K562 (cell line): ENCODE measurements around the gene POLD4. TPM values are rescaled to one million over a fixed set of nuclear protein-coding genes. Genes with fewer than 3 reads are reported as not detected.

Source experiments
- COPS2 ChIP-seq: fragments of 450-650 bp; conservative IDR thresholded peaks from 2 replicates; pipeline ENCODE4 v1.6.1; 2016; ENCODE audit warnings: mild to moderate bottlenecking, moderate library complexity
- CREBBP ChIP-seq: IDR thresholded peaks from one replicate; pipeline ENCODE4 v1.6.1; 2012; ENCODE audit warnings: low read depth, mild to moderate bottlenecking, control low read depth, inconsistent platforms, low read length
- HMGN3 ChIP-seq: IDR thresholded peaks from 2 replicates; pipeline ENCODE4 v1.6.1; 2011; ENCODE audit warnings: borderline replicate concordance, low read depth, mild to moderate bottlenecking, mixed read lengths, low read length; ENCODE audit not compliant: insufficient read length; ENCODE audit errors: extremely low read depth
- KDM1A ChIP-seq, 2 experiments: fragments of 450-650 bp; IDR thresholded peaks; 2 replicates each; pipeline ENCODE4 v1.6.1; 2016; ENCODE audit warnings: mild to moderate bottlenecking in 2 of 2
- MAFG ChIP-seq: fragments of 450-650 bp; conservative IDR thresholded peaks from 2 replicates; pipeline ENCODE4 v1.6.1; 2016; ENCODE audit warnings: missing genetic modification characterization, missing compliant biosample characterization
- MTF1 ChIP-seq: fragments of 250-450 bp; sonication (Bioruptor Pico); IDR thresholded peaks from 2 replicates; pipeline ENCODE4 v1.9.0; 2021; ENCODE audit warnings: moderate library complexity, mild to moderate bottlenecking, inconsistent platforms, borderline replicate concordance
- RB1 ChIP-seq: fragments of 450-650 bp; IDR thresholded peaks from 2 replicates; pipeline ENCODE4 v1.6.1; 2017; ENCODE audit warnings: low read depth, mild to moderate bottlenecking
- SAFB ChIP-seq: fragments of 200-400 bp; formaldehyde crosslinking; IDR thresholded peaks from 2 replicates; pipeline ENCODE4 v1.6.1; 2017; ENCODE audit warnings: low read depth, low read length, borderline replicate concordance
- SMARCC2 ChIP-seq: fragments of 450-650 bp; IDR thresholded peaks from 2 replicates; pipeline ENCODE4 v1.6.1; 2017; ENCODE audit warnings: antibody characterized with exemption, moderate library complexity, mild to moderate bottlenecking, low read depth
- ZNF124 ChIP-seq: sonication (generic); formaldehyde crosslinking; IDR thresholded peaks from 2 replicates; pipeline ENCODE4 v1.8.1; 2022; ENCODE audit warnings: missing genetic modification reagents
- ZNF174 ChIP-seq: fragments of 250-450 bp; sonication (Bioruptor Pico); IDR thresholded peaks from 2 replicates; pipeline ENCODE4 v1.4.0; 2020; ENCODE audit warnings: mild to moderate bottlenecking
- ZNF699 ChIP-seq: fragments of 250-450 bp; sonication (Bioruptor Pico); IDR thresholded peaks from 2 replicates; pipeline ENCODE4 v1.8.0; 2021; ENCODE audit warnings: mild to moderate bottlenecking, moderate library complexity; ENCODE audit not compliant: insufficient replicate concordance
- polyA plus RNA-seq, 8 experiments: library from polyadenylated mRNA; depleted of rRNA in 4 of 8; stranded (reverse) in 5 of 8; unstranded in 3 of 8; fragments of >200 nt; fragmentation: Nextera tagmentation in 2 of 8; fragmentation: Illumina TruSeq in 1 of 8; extraction: Ambion mirVana in 2 of 8; extraction: Trizol in 1 of 8; gene quantifications; 2 replicates each; pipeline versions ENCODE4 v1.2.1 to v1.2.3, GENCODE V29; 2011 to 2014; ENCODE audit warnings: inconsistent platforms in 1 of 8, missing spikeins in 1 of 8
- total RNA-seq, 7 experiments: library from RNA; depleted of rRNA in 6 of 7; stranded (reverse); fragments of >200 nt in 6 of 7; fragmentation: Illumina TruSeq in 2 of 7; extraction: Trizol in 2 of 7; gene quantifications; 2 replicates each; pipeline versions ENCODE4 v1.2.1 to v1.2.3, GENCODE V29; 2011 to 2021; ENCODE audit warnings: low replicate concordance in 1 of 7
- TF ChIP-seq, protein P1 (sequence below), 2 experiments: fragments of 150-350 bp in 1 of 2; IDR thresholded peaks; 2 replicates each; pipeline ENCODE4 v1.6.1; 2012 to 2016; ENCODE audit warnings: low read depth in 2 of 2, low read length in 2 of 2, mild to moderate bottlenecking in 1 of 2, moderate library complexity in 1 of 2
- TF ChIP-seq, protein P2 (sequence below): fragments of 450-650 bp; IDR thresholded peaks from 2 replicates; pipeline ENCODE4 v1.6.1; 2016; ENCODE audit warnings: borderline replicate concordance
- TF ChIP-seq, protein P3 (sequence below): sonication (generic); formaldehyde crosslinking; IDR thresholded peaks from 2 replicates; pipeline ENCODE4 v1.8.1; 2022; ENCODE audit warnings: missing genetic modification reagents
- TF ChIP-seq, protein P4 (sequence below): fragments of 450-650 bp; IDR thresholded peaks from 2 replicates; pipeline ENCODE4 v1.6.1; 2017; ENCODE audit warnings: antibody characterized with exemption

Gene POLD4
- total and polyA plus RNA-seq, 9 of the 15 experiments (the other 6 are each of a cell fraction or from before 2014, with no cell fraction given): 5.8 to 64.5 (median 18.3) TPM

DNA sequence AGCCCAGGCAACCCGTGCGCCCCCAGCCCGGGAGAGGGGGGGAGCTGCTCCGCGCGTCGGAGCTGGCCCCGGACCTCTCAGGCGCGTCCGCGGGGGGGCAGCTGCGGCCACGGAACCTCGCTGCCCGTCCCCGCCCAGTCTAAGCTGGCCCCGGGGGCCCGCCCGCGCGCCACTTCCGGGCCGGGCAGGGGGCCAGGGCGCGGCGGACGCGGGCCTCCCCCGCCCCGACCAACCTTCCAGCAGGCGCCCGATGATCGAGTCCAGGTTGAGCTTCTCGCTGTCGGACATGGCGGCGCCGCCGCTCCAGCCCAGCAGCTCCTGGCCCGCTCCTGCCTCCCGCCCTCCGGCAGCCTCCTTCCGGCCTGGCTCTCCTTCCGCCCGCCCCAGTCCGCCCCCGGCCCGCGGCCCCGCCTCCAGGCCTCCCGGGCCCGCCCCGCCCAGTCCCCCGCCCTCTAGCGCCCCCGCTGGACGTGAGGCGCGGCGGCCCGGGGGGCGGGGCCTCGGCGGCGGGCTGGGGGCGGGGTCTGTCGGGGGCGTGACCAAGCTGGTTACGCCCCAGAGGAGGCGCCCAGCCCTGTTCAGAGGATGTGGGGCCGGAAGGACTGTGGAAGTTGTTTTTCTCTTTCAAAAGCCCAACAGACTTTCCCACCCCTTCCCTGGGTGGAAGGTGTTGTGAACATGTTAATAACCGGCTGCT lies 48.3 kb upstream of the POLD4 start, which contains the start of gene PPP1CA (continued):
- no peak for TF ChIP-seq KDM1A (IDR thresholded peaks at IDR 0.05)
- TF ChIP-seq, protein P1, sequence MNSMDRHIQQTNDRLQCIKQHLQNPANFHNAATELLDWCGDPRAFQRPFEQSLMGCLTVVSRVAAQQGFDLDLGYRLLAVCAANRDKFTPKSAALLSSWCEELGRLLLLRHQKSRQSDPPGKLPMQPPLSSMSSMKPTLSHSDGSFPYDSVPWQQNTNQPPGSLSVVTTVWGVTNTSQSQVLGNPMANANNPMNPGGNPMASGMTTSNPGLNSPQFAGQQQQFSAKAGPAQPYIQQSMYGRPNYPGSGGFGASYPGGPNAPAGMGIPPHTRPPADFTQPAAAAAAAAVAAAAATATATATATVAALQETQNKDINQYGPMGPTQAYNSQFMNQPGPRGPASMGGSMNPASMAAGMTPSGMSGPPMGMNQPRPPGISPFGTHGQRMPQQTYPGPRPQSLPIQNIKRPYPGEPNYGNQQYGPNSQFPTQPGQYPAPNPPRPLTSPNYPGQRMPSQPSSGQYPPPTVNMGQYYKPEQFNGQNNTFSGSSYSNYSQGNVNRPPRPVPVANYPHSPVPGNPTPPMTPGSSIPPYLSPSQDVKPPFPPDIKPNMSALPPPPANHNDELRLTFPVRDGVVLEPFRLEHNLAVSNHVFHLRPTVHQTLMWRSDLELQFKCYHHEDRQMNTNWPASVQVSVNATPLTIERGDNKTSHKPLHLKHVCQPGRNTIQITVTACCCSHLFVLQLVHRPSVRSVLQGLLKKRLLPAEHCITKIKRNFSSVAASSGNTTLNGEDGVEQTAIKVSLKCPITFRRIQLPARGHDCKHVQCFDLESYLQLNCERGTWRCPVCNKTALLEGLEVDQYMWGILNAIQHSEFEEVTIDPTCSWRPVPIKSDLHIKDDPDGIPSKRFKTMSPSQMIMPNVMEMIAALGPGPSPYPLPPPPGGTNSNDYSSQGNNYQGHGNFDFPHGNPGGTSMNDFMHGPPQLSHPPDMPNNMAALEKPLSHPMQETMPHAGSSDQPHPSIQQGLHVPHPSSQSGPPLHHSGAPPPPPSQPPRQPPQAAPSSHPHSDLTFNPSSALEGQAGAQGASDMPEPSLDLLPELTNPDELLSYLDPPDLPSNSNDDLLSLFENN (IDR thresholded peaks at IDR 0.05; ENCODE audit: low read depth in 2 of 2, low read length in 2 of 2): peak in 1 of 2 experiments; percentile 46; a peak in 1 of 4 replicates
- TF ChIP-seq, protein P2, sequence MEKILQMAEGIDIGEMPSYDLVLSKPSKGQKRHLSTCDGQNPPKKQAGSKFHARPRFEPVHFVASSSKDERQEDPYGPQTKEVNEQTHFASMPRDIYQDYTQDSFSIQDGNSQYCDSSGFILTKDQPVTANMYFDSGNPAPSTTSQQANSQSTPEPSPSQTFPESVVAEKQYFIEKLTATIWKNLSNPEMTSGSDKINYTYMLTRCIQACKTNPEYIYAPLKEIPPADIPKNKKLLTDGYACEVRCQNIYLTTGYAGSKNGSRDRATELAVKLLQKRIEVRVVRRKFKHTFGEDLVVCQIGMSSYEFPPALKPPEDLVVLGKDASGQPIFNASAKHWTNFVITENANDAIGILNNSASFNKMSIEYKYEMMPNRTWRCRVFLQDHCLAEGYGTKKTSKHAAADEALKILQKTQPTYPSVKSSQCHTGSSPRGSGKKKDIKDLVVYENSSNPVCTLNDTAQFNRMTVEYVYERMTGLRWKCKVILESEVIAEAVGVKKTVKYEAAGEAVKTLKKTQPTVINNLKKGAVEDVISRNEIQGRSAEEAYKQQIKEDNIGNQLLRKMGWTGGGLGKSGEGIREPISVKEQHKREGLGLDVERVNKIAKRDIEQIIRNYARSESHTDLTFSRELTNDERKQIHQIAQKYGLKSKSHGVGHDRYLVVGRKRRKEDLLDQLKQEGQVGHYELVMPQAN: no peak
- TF ChIP-seq CREBBP: no peak
- no peak for TF ChIP-seq MTF1
- no peak for TF ChIP-seq ZNF174 (CRISPR knock-in tag)
- no peak for TF ChIP-seq ZNF124 (CRISPR knock-in tag)
- no peak for TF ChIP-seq COPS2
- TF ChIP-seq RB1: peak; percentile 97
- TF ChIP-seq SAFB: no peak
- TF ChIP-seq, protein P3, sequence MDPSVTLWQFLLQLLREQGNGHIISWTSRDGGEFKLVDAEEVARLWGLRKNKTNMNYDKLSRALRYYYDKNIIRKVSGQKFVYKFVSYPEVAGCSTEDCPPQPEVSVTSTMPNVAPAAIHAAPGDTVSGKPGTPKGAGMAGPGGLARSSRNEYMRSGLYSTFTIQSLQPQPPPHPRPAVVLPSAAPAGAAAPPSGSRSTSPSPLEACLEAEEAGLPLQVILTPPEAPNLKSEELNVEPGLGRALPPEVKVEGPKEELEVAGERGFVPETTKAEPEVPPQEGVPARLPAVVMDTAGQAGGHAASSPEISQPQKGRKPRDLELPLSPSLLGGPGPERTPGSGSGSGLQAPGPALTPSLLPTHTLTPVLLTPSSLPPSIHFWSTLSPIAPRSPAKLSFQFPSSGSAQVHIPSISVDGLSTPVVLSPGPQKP: no peak
- no peak for TF ChIP-seq ZNF699 (CRISPR knock-in tag)
- TF ChIP-seq HMGN3: peak; percentile 85
- TF ChIP-seq MAFG (tag): no peak
- no peak for TF ChIP-seq SMARCC2
- TF ChIP-seq, protein P4, sequence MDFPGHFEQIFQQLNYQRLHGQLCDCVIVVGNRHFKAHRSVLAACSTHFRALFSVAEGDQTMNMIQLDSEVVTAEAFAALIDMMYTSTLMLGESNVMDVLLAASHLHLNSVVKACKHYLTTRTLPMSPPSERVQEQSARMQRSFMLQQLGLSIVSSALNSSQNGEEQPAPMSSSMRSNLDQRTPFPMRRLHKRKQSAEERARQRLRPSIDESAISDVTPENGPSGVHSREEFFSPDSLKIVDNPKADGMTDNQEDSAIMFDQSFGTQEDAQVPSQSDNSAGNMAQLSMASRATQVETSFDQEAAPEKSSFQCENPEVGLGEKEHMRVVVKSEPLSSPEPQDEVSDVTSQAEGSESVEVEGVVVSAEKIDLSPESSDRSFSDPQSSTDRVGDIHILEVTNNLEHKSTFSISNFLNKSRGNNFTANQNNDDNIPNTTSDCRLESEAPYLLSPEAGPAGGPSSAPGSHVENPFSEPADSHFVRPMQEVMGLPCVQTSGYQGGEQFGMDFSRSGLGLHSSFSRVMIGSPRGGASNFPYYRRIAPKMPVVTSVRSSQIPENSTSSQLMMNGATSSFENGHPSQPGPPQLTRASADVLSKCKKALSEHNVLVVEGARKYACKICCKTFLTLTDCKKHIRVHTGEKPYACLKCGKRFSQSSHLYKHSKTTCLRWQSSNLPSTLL: no peak
